GM11168 (cell line): ENCODE data around the gene RORB.
"Not testable (repeated sequence)": the region's sequence is repeated elsewhere in the genome, so short reads cannot be mapped to it uniquely, and the experiment has no call there.

ENCODE experiments used
- in situ Hi-C: fragments of 300-500 bp; cut with MboI; formaldehyde crosslinking; loops from one replicate; pipeline ENCODE4 v1.12.0; 2022; ENCODE audit warnings: low sequenced_read_pairs; ENCODE audit not compliant: unreplicated experiment

The RORB gene

DNA sequence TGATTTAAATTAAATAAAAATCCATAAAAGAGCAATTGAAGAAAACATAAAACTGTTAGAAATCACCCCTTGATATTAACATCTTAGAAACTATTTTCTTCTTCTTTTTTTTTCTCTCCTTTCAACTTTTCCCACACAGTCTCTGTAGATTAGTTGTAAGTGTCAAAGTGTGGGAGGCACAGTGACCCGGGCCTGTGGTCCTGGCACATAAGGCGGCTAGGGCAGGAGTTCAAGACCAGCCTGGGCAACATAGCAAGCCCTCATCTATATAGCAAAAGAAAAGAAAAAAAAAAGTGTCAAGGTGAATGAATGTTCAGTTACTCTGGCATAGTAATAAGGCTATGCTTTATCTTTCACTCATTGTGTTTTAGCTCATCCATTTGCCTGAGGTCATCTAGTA lies 14.2 kb downstream of the RORB start:
- in situ Hi-C loops, result no loop called here

DNA sequence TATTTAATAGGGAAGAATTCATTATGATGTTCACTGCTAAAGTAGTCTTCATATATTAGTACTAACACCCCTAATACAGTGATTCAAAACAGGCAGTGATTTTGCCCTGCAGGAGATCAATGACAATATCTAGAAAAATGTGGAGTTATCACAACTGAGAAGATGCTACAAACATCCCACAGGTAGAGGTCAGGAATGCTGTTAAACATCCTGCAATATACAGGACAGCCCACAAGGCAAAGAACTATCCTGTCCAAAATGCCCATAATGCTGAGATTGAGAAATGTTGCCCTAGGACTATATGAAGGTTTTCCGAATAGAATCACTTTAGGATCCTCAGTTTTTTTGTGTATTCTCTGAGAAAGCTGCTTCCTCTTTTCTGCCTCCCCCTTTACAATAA lies 15.3 kb downstream of the RORB start:
- in situ Hi-C loops, result no loop called here

DNA sequence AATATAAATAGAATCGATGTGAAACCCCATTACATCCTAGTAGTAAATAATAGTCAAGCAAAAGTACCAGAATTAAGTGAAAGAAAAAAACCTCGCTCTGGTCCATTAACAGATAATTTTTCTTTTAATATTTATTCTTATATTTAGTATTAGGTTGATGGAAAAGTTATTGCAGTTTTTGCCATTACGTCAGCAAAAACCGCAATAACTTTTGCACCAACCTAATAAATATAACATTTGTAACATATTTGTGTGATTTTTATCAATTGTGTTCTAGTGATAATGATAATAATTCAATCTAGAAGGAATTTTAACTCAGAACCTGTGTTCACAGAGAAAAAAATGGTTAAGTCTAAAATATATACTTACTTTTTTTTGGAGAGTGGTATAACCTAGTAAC lies 16.1 kb downstream of the RORB start:
- in situ Hi-C loops, result no loop called here

DNA sequence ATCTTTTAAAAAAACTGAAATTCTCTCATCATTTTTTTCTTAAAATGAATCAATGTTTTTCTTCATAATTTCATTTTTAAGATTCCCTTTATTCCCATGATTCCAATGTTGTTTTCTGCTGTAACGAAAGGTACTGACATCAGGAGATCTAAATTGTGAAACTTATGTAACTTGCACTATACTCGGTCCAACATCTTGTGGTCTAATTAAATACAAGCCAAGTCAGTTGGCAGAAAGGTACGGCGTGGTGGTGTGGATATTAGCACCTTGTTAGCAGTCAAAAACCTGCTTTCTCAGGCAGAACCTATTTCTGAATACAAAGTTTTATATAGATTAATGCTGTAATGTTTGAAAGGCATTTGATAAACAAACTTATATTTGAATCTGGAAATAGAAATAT lies 20.1 kb downstream of the RORB start:
- in situ Hi-C loops, result no loop called here

DNA sequence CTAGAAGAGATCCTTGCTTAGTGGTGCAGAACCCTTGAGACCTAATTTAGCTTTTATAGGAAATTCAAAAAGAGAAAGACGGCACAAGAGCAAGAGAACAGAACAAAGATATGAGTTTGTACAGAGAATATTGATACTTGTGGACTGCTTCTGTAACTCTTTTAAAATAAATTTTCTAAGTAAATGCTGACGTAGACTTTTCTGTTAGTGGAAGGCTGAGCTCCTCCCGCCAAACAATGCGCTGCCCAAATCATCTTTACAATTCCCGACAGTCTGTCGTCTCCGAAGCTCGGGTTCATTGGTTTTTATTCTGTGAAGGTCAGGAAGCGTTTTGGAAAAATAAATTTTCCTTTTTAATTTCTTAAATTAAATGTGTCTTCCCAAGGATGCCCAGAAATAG lies 22.3 kb downstream of the RORB start:
- in situ Hi-C loops, result no loop called here

DNA sequence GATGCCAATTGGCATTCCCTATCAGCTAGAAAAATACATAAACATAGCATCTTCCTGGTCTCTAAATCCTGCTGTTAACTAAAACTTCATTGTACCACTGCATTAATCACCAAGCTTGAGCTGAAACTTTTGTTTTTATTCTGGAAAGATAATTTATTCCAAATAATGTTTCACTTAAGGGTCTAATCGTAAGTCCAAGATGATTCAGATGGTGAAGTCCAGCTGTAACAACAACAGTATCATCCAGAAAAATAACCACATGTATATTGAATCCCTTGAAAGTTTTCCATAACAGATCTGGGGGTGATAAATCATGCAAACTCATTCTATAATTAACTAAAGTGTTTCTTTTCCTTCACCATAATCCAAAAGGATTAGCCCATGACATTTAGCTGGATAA lies 23.9 kb downstream of the RORB start:
- in situ Hi-C loops, result no loop called here

DNA sequence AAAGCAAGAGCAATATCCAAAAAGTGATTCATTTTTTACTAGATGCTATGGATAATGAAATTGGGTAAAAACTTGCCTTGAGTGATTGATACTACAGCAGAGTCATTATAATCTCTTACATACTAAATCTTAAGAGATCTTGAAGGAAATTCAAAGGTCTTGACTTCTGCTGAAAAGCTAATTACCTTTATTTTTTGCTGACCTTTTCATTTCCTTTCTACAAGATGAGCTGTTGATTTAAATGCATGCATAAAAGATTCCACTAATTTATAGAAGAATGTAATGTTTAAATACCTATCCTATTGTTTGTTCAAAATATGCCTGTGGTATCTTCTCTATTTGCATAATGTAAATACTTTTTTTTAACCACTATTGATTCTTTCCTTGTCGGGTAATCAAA lies 27.2 kb downstream of the RORB start:
- in situ Hi-C loops, result no loop called here

DNA sequence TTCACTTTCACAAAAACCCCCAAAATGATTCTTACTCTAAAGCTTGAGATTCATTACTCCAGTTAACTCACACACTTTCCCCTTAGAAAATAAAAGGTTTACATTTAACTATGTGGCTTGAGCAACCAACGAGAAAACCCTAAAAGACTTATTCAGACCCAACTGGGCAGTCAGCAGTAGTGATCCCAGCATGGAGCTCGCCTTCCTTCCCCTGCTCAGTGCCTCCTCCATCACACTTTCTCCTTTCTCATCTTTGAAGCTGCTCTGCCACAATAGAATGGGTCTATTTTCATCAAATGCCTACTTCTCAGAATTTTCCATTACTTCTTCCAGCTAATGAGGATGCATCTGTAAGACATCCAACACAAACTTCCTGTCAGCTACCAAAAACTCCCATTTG lies 29.1 kb downstream of the RORB start:
- in situ Hi-C loops, result no loop called here

DNA sequence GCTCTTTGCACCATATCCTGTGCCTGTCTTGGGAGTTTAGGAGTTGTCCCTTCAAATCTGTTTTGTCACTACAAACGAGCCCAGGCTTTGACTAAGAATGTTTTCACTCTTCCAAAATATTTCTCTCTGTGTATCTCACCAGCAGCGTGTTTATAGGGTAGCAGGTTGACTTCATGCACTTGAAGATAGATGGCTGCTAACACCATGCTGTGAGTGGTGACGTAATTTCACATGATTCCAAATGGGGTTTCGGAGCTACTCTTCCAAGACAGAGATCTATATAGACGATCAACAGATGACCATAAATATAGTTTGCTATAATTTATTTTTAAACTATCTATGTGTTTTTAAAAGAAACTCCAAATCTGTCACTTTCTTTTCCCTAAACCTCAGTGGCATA lies 30.6 kb downstream of the RORB start:
- in situ Hi-C loops, result no loop called here

DNA sequence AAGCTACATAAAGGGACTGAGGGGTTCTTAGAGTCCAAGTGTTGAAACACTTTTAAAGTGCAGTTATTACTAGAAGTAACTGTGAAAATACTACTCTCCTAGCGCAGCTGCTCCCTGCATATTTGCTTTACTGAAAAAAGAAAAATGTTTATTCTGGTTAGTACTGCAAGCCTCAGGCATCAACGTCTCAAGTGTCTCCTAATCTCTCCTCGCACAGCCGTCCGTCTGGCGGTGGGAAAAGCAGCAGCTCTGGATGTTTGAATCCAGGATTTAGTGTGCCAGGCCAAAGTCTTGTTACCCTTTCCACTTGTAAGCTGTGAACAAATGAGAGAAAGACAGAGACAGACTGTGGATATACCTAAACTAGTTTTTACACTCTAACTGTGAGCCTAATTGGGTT lies 31.1 kb downstream of the RORB start:
- in situ Hi-C loops, result no loop called here

DNA sequence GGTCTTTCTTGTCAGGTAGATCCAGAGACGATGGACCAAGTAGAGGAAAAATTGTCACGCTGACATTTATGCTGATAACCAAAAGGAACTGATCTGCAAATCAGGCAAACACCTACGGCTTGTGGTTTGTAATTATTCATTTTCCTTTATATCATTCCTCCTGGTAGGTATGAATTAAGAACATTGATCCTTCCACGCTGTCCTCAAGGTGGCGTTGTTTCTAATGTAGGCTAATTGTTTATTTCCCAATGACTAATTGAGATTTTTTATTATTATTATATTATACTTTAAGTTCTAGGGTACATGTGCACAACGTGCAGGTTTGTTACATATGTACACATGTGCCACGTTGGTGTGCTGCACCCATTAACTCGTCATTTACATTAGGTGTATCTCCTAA lies 33.3 kb downstream of the RORB start:
- in situ Hi-C loops, result not testable (repeated sequence)

DNA sequence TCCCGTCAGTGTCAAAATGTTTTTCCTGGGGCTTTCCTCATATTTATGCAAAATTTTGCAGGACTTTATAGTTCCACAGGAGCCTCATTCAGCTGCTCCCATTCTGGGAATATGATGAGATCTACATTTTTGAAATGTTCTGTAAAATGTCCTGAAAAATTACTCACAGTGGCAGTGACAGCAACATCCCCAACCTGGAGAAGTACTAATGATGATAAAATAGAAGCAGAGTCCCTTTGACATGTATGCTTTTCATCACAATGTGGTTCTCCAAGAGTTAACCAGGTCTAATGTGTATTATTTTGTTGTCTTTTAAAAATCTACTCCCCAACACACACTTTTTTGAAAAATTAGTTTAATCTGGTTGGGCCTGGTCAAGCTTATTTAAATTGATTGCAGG lies 36.1 kb downstream of the RORB start:
- in situ Hi-C loops, result no loop called here

DNA sequence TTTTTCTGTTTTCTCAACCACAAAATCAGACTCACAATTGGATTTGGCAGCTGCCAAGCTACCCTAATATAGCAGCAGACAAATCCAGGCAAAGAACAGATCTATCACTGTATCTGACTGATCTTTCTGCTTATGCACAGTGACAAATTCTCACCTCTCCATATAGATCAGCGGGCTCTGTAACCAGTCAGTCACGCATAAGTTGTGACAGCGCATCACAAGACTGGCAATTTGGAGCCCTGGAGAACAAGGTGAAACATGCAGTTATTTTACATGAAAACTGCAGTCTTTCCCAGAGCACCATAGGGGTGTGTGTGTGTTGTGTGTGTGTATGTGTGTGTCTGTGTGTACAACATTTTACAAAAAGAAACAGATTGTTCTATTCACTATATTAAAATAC lies 37.7 kb downstream of the RORB start:
- in situ Hi-C loops, result no loop called here

DNA sequence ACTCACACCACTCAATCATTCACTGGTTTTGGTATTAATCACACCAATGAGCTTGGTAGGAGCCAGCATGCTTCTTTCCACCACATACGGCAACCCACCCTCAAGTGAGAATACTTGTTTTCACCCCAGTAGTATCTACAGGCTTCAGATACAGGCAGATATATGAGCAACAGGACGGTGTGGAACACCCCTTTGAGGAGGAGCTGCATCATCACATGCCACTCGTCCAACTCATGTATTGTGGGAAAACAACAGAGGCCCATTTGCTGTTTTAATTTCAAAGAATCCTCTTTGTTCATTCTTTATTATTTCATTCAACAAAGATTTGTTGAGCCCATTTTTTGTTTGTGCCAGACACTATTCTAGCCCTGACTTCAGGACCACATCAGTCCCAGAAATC lies 46.0 kb downstream of the RORB start:
- in situ Hi-C loops, result no loop called here

DNA sequence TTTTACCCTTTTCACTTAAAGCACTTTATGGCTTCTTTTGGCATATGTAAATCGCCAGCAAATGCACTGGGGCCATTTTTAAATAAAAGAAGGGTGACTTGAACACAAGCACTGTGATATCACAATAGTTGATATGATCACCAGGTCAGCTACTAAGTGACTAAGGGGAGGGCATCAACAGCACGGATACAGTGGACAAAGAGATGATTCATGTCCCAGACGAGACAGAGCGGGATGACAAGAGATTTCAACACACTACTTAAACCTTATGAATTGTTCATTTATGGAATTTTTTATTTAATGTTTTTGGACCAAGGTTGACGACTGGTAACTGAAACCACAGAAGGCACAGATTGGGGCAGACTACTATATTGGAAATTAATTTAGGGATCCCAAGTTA lies 54.1 kb downstream of the RORB start:
- in situ Hi-C loops, result no loop called here

DNA sequence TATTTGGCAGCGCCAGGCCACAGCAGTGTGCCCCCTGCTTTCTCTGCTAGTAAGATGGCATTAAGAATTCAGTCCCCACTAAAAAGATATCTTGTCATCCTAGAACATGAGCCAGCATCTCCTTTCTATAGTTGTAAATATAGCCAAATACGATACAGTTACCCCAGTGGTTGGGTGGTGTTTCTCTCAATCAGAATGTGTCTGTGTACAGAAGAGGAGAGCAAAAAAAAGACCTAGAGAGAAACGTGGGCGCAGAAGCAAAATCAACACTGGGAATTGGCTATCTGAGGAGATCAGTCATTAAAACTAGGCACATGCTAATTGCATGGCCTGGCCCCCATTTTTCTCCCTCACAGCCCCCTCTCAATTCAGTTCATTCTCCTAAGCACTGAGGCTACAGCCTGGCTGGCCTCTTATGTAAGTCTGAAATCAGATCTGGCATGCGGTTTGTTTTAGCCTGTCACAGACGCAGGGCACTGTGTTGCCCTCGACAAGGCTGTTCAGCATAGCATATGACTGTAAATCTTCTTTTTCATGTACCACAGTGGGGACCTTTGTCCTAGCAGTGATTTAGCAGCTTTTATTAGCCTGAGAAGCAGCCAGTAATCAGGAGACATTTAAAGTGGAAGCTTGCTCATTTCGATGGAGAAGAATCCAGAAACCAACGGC lies 57.8 kb downstream of the RORB start:
- in situ Hi-C loops, result no loop called here

DNA sequence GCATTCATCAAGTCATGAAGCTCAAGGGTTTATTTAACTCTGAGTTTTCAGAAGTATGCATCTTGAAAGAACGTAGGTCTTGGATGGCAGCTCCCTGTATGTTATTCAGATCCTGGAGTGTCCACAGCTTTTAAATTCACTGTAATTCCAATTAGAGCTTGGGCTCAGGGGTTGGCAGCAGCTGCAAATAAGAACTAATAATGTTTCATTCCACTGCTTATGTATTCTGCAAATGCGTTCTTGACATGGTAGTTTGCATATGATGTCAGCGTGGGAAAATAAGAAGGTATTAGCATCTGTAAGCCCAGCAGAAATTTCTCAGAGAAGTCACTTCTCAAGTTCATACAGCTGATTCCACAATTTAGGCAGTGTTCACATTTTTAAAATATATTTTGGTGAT lies 58.4 kb downstream of the RORB start:
- in situ Hi-C loops, result no loop called here

DNA sequence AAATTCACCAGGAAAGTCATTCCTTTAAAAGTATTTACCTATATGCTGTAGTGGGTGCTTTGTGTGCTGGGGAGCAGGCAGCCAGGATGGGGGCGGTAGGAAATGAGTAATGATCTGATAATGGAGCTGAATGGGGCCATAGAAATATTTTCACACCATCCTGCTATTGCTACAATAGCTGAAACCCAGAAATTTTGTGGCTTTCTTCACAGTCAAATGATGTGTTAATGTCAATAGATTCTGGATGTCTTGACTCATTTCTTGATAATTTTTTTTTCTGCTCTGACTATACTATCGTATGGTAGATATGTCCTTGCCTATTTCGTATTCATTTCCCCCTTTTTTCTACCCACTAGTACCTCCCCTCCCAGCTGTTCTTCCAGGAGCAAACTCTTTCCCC lies 59.5 kb downstream of the RORB start:
- in situ Hi-C loops, result no loop called here

DNA sequence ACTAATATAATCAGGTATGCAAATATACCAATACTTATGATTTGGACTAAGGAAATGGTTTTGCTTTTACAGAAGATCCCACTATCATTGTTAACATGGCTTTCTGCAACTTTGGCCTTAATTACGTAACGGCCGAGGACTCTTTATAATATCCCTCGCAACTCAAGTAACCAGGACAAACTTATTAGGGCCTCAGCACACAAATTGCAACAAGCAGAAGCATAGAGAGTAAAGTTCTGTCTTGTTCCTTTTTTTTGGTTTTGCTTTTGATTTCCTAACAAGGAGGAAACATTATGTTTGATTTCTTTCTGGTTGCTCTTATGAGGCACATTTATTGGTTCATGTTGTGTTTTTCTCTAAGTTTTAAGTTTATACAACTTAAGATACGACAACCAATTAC lies 60.4 kb downstream of the RORB start:
- in situ Hi-C loops, result no loop called here

DNA sequence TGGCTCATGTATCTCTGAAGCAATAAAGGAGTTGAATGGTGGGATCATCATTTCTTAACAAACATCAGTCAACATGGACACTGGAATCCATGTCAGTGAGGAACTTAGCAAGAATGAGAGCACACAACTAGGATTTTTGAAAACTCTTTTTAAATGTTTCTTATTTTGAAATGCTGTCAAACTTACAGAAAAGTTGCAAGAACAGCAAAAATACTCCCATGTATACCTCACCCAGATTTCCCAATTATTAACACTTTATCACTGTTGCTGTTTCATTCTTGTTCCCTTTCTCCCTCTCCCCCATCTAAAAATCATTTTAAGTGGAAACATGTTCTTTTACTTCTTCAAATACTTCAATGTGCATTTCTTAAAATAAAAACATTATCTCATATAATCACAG lies 65.5 kb downstream of the RORB start:
- in situ Hi-C loops, result no loop called here

DNA sequence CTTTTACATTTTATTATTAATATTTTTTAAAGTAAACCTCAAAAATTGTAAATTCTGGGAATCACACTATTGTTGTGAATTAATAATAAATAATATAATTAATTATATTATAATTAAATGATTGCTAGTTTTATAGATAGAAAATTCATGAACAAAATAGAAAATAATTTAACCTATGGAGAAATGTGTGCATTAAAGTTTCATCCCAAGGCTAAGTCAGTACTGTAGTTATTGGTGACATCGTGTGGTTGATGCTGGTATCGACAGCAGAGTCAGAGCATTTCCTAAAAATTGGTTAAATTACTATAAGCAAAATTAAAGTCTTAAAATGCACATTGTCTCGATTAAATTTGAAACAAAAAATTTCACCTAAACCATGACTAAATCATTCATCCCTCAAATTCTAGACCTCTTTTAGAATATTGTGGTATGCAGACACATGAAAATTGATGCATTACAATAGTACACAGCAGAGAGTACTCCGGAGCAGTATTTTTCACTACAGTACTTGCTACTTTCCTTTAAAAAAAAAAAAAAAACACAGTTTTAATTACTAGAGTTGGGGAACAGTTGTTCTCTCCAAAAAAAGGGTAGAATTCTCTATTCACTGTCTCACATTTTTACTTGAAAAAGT lies 73.9 kb downstream of the RORB start:
- in situ Hi-C loops, result no loop called here

DNA sequence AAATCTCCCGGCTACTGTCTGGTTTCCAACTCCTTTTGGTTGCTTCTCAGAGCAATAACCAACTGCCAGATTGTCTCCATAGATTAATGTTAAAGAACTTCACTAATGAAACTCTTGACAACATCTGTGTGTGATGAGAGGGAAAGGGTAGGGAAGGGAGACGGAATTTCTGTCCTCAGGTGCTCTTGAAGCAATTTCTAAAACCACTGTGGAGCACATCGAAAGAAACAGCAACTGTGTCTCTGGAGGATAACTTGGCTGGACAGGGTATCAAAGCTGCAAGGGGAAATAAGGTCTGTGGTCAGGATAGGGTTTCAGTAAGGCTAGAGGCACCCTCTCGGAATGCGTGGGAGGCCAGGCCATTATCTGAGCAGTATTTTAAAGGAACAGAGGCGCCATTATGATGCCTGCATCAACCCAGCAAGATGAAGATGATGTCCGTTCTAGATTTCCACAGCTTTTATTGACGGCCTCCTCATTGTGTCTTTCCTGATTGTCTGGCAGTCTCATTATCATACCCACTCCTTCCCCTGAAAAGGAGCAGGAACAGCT lies 76.6 kb downstream of the RORB start:
- in situ Hi-C loops, result no loop called here
